ENCODE results near the gene NPHP3.
A peak's percentile ranks its signal among the peaks of the same experiment; 100 is the strongest.
"Not testable (repeated sequence)": the region's sequence is repeated elsewhere in the genome, so short reads cannot be mapped to it uniquely, and the experiment has no call there.

NPHP3 gene

GRCh38 chr3:132722165-132723023 is at the start of gene NPHP3:
TSS of gene NPHP3 (minus strand) at chr3:132722409. CDS start at chr3:132722355, 54 bp downstream.
- DNase-seq: peak; percentile 98

- DNase-seq: no peak
Measured at GRCh38 chr3:132758740-132759139, 36.5 kb upstream of the NPHP3 start.

GRCh38 chr3:132756108-132756650 is 34.0 kb upstream of the NPHP3 start:
- no peak for DNase-seq

- no peak for DNase-seq
Measured at GRCh38 chr3:132753946-132754345, 31.7 kb upstream of the NPHP3 start.

GRCh38 chr3:132749786-132750185 is 27.6 kb upstream of the NPHP3 start:
- DNase-seq: no peak

- not testable (repeated sequence) for DNase-seq
Measured at GRCh38 chr3:132746720-132747119, 24.5 kb upstream of the NPHP3 start.

- no peak for DNase-seq
Measured at GRCh38 chr3:132738314-132738713, 16.1 kb upstream of the NPHP3 start.

GRCh38 chr3:132735589-132735988 is 13.4 kb upstream of the NPHP3 start:
- no peak for DNase-seq

- DNase-seq: no peak
Measured at GRCh38 chr3:132730891-132731580, 8.8 kb upstream of the NPHP3 start.

- DNase-seq: no peak
Measured at GRCh38 chr3:132726341-132726823, 4.2 kb upstream of the NPHP3 start.

GRCh38 chr3:132723024-132723950 is 1.1 kb upstream of the NPHP3 start:
- no peak for DNase-seq

- no peak for DNase-seq
Measured at GRCh38 chr3:132721479-132722164, 587 bp downstream of the NPHP3 start.

GRCh38 chr3:132720228-132720627 is 2.0 kb downstream of the NPHP3 start:
- no peak for DNase-seq

GRCh38 chr3:132716372-132716771 is 5.8 kb downstream of the NPHP3 start:
- no peak for DNase-seq

- no peak for DNase-seq
Measured at GRCh38 chr3:132713977-132714727, 8.1 kb downstream of the NPHP3 start.

- DNase-seq: no peak
Measured at GRCh38 chr3:132710311-132710710, 11.9 kb downstream of the NPHP3 start.

- DNase-seq: no peak
Measured at GRCh38 chr3:132709761-132710160, 12.4 kb downstream of the NPHP3 start.

- DNase-seq: no peak
Measured at GRCh38 chr3:132703733-132704132, 18.5 kb downstream of the NPHP3 start.

GRCh38 chr3:132695422-132695821 is 26.8 kb downstream of the NPHP3 start:
- no peak for DNase-seq

- DNase-seq: no peak
Measured at GRCh38 chr3:132694991-132695390, 27.2 kb downstream of the NPHP3 start.

- DNase-seq: no peak
Measured at GRCh38 chr3:132690040-132690439, 32.2 kb downstream of the NPHP3 start.

Data from activated gamma-delta T cell treated with Interleukin-2 at 50 U/mL for 16 hours (primary cell).